COLO668 (cell line): ENCODE measurements around the gene XG.
"Not testable (repeated sequence)": the region's sequence is repeated elsewhere in the genome, so short reads cannot be mapped to it uniquely, and the experiment has no call there.

Source experiments
- DNase-seq: peaks from one replicate; lab custom pipeline; 2025; ENCODE audit not compliant: unreplicated experiment; lab: John Stamatoyannopoulos, UW

The XG gene

DNA sequence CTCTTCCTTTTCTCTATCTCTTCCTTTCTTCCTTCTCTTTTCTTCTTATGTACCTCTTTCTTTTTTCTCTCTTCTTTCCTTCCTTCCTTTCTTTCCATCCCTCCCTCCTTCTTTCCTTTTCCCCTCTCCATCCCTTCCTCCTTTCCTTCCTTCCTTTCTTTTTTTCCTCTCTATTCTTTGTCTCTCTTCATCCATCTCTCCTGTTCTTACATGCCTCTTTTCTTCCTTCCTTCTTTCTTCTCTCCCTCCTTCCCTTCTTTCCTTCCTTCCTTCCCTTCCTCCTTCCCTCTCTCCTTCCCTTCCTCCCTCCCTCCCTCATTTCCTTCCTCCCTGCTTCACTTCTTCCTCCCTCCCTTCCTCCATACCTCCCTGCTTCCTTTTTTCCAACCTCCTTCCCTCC is 19.2 kb upstream of the XG start:
- DNase-seq = no peak

DNA sequence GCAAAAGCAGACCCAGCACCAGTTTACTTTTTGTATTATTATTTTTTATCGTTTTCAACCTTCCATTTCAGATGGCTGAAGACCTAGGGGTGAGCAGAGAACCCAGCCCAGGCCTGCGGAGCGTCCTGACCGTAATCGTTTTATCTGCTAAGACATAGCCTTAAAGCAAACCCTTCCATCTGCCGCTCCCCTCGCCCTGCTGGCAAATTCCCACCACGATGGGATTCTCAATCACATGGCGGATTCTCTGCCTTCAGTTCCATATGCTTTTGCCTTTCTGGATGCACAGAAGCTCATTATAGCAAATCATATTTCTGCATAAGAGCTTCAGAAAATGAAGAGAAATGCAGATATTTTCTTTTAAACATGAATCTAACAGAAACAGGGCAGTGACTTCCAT is 18.6 kb upstream of the XG start:
- DNase-seq = no peak

DNA sequence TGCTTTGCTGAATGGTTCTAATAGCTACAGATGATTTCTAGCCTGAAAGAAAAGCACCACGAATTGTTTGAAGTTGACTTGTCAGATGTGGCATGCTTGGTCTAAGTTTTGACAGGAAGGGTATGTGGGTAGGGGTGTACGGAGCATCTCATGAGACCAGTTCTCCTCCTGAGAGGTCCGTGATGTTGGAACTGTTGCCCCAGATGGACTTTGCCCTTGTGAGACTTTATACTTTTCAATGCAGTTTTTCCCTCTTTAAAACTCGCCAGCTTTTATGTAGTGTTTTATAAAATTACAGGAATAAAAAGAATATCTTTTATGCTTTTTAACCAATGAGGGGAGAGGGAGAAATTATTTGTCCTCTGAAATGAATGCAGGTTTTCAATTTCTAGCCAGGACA is 16.6 kb upstream of the XG start:
- DNase-seq = no peak

DNA sequence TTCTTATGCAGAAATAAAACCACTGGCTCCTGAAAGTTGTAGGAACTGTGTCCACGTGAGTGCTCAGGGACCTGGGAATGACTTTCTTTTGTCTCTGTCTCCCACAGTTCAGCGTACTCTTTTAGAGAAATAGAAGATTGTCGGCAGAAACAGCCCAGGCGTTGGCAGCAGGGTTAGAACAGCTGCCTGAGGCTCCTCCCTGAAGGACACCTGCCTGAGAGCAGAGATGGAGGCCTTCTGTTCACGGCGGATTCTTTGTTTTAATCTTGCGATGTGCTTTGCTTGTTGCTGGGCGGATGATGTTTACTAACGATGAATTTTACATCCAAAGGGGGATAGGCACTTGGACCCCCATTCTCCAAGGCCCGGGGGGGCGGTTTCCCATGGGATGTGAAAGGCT is 11.2 kb upstream of the XG start:
- DNase-seq = no peak

DNA sequence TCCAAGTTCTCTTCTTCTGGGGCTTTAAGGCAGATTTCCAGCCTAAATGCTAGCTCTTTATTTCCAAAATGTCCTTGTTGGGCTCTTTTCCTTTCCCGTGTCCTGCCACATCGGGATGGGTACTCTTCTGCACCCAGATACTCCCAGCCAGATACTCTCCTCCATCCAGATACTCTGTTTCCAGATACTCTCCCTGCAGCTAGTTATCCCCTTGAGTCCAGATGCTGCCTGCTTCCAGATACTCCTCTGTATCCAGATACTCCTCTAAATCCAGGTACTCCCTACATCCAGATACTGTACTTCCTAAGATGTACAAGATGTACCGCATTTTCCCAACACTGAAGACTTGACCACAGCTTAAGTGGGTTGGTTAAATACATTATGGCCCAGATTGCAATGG is 10.5 kb upstream of the XG start:
- DNase-seq = no peak

DNA sequence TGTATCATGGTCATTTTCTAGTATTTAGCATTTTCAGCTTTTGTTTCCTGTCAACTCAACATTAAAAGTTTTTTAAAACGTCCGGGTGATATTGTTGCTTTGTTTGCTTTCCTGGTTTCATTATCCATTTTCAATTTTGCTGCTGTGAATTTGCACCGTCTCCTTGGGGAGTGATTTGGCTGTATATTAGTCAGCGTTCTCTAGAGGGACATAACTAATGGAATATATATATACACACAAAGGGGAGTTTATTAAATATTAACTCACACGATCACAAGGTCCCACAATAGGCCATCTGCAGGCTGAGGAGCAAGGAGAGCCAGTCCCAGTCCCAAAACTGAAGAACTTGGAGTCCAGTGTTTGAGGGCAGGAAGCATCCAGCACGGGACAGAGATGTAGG is 5.6 kb upstream of the XG start:
- not testable (repeated sequence) for DNase-seq

DNA sequence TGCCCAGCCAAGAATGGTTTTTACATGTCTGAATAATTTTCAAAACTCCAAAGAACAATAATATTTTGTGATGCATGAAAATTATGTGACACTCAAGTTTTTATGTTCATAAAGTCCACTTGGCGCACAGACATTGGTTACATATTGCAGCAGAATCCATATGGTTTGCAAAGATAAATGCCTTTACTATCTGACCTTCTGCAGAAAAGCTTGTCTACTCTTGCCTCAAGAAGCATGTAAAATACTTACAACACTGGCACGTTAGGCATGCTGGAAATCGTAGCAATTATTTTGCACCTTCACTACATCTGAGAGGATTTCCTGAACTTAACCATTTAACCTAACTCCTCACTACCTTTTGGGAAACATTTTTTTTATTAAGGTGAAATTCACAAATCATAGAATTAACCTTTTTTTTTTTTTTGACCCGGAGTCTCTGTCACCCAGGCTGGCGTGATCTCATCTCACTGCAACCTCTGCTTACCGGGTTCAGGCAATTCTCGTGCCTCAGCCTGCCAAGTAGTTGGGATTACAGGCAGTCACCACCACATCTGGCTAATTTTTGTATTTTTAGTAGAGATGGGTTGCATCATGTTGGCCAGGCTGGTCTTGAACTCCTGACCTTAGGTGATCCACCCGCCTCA is 3.5 kb upstream of the XG start:
- no peak for DNase-seq

DNA sequence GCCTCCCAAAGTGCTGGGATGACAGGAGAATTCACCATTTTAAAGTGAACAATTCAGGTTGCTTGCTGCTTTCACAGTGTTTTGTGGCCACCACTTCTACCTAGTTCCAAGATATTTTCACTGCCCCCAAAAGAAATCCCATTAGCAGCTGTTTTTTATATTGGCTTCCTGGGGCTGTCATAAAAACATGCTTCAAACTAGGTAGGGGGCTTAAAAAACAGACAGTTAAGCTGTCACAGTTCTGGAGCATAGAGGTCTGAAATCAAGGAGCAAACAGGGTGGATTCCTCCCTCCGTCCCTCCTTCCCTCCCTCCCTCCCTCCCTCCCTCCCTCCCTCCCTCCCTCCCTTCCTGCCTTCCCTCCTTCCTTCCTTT is 3.0 kb upstream of the XG start:
- DNase-seq = no peak

DNA sequence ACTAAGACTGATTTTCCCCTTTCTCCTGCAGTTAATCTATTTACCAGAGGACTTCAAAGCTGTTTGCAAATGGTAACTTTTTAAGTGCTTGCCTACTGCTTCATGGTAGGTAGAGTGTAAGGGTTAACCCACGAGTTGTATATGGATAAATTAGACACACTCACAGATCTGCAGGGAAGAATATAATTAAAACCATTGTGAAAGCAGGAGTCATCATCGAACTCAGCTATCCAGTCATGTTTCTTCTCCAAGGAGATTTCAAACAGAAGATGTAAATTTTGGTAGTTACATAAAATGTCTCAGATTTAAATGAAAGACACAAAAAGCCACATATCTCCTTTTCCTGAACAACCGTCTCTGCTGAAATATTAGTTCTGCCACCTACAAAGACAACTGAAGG is 549 bp upstream of the XG start:
- DNase-seq = no peak

DNA sequence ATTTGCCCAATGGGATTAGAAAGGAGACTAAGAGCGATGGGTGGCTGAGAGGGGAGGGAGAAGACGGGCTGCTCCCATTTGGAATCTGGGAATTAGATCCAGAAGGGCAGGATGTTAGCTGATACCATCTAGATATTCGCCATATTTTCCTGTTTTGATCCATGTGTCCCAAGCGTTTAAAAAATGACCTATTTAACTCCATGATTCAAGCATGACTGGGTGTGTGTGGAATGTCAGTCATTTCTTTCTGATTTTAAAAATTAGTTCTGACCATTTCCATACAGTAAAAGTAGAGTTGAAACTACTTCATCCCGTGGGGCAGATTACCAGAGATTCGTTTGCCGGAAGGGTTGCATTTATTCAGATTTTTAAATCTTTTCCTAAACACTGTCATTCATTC is 601 bp downstream of the XG start:
- not testable (repeated sequence) for DNase-seq

DNA sequence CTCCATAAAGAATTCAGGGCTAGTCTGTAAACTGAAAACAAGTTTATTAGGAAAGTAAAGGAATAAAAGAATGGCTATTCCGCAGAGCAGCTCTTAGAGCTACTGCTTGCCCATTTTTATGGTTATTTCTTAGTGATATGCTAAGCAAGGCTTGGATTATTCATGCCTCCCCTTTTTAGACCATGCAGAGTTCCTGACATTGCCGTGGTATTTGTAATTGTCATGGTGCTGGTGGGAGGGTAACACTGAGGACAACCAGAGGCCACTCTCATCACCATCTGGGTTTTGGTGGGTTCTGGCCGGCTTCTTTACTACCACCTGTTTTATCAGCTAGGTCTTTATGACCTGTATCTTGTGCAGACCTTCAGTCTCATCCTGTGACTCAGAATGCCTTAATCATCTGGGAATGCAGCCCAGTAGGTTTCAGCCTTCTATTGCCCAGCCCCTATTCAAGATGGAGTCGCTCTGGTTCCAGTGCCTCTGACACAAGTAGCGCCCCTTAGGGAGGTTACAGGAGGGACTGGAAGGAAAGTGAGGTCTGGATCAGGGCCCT is 3.4 kb downstream of the XG start:
- DNase-seq = not testable (repeated sequence)

DNA sequence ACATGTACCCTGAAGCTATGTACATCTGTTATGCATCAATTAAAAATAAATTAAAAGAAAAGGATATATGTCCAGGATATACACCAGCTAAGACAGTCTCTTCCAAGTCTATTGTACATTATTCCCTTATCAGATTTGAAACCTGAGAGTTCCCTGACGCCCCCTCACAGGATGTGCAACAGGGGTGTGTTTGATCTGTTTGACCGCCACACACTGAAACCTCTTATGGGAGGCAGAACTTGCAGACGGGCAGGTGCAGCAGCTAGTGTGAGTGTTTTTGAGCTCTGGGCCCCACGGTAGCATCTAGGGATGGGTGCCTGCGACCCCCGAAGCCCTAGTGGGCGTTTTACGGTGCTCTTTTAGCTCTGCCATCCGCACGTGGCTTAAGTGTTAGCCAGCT is 4.7 kb downstream of the XG start:
- peak; percentile 59 for DNase-seq

DNA sequence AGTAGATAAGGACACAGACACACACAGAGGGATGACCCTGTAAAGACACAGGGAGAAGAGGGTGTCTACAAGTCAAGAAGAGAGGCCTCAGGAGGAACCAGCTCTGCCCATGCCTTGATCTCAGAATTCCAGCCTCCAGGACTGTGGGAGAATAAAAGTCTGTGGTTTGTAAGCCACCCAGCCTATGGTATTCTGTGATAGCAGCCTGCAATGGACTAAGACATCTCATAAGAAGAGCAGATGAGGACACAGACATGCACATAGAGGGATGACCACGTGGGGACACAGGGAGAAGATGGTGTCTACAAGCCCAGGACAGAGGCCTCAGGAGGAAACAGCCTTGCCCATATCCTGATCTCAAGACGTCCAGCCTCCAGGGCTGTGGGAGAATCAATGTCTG is 9.4 kb downstream of the XG start:
- DNase-seq = no peak

DNA sequence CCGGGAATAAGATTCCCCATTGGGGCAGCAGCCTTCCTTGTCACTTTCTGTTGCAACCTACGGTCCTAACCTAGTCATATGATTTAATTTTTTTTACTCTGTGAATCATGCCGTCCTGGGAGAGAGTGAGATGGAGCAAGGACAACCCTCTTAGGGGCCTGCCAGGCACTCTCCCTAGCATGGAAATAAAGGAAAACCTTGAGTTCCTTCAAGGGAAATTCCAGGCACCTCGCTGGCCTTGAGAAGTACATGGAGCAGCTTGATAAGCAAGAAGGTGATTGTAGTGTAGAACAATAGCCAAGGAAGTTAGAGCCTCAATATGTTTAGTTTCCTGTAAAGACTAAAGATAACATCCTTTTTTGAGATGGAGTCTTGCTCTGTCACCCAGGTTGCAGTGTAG is 10.8 kb downstream of the XG start:
- DNase-seq = not testable (repeated sequence)

DNA sequence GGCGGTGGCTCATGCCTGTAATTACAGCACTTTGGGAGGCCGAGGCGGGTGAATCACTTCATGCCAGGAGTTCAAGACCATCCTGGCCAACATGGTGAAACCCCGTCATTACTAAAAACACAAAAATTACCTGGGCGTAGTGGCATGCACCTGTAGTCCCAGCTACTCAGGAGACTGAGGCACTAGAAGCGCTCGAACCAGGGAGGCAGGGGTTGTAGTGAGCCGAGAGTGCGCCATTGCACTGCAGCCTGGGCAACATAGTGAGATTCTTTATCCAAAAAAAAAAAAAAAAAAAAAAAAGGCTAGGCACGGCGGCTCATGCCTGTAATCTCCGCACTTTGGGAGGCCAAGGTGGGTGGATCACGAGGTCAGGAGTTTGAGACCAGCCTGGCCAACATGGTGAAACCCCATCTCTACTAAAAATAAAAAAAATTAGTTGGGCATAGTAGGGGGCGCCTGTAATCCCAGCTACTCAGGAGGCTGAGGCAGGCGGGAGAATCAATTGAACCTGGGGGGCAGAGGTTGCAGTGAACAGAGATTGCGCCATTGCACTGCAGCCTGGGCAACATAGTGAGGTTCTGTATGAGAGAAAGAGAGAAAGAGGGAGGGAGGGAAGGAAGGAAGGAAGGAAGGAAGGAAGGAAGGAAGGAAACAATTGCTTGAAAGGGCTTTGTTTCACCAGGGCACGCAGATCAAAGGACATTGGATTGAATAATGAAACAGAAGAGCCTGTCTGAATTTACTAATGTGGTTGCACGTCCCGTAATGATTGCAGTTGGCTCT is 13.1 kb downstream of the XG start:
- not testable (repeated sequence) for DNase-seq

DNA sequence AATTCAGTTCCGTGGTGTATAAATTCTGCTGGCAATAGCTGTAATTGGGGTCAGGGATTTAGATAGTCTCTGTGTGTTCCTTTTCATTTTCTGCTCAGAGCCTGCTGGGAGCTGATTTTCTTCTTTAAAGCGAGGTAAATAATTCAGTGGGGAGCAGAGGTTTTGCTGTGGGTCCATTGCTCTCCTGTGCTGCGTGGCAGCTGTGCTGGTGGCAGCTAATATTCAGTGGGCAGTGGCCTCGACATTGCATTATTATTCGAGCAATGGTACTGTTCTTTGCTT is 13.7 kb downstream of the XG start:
- no peak for DNase-seq

DNA sequence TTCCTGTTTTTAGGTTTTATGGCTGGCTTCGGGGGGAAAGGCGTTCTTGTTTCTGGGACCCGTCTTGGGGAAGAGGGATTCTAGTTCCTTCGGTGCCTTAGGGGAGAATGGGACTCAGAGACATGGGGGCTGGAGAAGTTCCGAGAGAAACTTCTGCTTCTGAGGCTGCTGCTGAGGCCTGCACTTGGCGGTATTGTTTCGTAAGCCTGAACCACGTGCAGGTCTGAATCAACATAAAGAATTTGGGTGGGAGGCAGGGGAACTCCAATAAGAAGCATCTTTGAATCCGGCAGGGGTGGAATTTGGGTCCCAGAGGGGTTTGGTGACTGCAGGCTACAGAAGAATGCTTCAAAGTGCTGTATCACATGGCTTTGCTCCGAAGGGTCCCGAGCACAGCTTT is 15.1 kb downstream of the XG start:
- DNase-seq = no peak

DNA sequence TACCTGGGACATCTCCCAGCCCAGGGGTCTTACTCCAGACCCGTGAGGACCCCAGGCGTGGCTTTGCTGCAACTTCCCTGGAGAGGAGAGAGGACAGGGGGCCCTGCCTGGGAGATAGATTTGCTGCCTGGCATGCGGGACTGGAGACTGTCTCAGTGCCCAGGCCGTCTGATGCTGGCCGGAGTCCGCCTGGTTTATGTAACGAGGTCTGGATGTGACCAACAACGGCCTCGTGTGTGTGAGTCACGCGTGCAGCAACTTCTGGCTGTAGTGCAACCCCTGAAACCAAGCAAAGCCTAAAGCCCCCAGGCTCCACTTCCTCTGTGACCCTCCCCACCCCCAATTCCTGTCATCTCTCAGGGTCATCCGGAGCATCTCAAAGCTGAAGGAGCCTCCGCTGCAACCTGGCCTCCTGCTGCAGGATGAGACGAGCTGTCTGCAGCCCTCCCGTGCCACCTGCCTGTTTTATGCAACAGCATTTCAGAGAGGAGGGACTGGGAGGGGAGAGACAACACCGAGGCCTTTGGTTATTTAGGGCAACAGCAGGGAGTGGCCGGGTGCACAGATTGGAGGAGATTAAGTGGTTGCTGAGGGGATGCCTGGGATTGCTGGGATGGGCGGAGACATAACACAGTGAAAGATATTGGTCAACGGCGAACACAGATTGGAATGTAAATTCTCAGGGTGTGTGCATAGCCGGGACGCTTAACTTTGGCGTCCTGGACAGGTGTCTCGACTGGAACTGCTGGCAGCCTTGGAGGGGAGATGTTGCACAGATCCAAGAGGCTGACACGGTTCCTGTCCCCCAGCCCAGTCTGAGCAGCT is 16.0 kb downstream of the XG start:
- DNase-seq = no peak

DNA sequence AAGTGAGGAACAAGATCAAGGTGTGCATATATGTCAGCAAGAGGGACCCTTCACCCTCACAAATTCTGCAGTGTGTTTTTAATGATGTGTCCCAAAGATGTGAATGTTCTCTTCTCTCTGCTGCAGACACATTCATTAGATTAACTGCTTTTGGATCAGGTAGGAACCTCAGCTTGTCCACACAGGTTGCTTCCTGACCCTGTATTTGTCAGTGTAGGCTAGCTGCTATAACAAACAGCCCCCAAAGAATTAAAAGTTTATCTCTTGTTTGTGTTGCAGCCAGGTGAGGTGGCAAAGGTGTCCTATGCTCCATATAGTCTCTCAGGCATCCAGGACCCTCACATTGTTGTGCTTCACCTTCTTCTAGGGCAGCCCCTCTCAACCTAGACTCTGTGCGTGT is 17.8 kb downstream of the XG start:
- no peak for DNase-seq

DNA sequence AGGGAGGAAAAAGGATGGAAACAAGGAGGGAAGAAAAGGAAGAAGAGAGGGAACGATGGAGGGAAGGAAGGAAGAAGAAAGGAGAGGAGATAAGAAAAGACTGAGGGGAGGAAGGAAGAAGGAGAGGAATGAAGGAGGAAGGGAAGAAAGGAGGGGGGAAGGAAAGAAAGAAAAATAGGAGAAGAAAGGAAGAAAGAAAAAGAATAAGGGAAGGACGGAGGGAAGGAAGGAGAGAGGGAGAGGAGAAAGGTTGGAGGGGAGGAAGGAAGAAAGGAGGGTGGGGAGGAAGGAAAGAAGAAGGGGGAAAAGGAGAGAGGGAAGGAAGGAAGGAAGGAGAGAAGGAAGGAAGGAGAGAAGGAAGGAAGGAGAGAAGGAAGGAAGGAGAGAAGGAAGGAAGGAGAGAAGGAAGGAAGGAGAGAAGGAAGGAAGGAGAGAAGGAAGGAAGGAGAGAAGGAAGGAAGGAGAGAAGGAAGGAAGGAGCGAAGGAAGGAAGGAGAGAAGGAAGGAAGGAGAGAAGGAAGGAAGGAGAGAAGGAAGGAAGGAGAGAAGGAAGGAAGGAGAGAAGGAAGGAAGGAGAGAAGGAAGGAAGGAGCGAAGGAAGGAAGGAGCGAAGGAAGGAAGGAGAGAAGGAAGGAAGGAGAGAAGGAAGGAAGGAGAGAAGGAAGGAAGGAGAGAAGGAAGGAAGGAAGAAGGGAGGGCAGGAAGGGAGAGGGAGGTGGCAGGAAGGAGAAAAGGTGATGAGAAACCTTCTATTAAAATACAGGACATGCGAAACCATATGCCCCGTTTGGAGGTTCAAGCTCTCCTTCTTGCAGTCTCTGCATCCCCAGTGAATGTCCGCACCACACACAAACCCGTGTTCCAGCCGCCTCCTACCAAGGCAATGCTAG is 21.6 kb downstream of the XG start:
- not testable (repeated sequence) for DNase-seq

DNA sequence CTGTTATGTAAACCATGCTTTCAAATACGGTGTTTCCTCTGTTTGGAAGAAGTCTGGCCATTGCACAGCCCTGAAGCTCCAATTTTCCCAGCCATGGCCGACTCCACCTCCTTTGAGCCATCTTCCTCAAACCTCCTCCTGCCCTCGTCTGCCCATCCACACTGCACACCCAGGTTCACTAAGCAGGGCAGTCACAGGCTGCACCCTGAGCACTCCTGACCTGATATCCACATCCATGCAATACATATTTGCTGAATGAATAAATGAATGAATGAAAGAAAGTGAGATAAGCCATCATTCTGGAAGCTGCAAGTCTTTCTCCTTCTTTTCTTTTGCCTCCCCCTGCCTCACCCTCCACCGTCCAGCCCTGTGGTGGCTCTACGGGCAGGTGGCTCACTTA is 22.2 kb downstream of the XG start:
- no peak for DNase-seq
